ENCODE data around the gene CTXN1.

DNA sequence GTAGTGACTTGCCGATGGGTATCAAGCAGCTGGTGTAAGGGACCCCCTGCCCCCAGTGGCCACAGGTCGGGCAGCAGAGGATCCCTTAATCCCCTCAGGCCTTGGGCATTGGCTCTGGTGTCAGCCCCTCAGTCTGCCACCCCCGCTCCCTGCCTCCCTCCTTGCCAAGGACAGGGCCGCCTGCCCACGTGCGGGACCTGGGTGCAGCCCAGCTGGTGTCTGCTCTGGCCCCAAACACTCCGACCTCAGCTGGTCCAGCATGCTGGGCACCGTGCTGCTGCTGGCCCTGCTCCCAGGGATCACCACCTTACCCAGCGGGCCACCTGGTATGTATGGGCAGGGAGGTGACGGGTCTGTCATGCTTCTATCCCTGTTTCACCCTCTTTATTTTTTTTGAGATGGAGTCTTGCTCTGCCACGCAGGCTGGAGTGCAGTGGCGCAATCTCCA is 11.3 kb downstream of the CTXN1 start, which contains the start of gene TGFBR3L:
- TF ChIP-seq EP300 (IDR thresholded peaks at IDR 0.05), result no peak
- TF ChIP-seq, protein P1, sequence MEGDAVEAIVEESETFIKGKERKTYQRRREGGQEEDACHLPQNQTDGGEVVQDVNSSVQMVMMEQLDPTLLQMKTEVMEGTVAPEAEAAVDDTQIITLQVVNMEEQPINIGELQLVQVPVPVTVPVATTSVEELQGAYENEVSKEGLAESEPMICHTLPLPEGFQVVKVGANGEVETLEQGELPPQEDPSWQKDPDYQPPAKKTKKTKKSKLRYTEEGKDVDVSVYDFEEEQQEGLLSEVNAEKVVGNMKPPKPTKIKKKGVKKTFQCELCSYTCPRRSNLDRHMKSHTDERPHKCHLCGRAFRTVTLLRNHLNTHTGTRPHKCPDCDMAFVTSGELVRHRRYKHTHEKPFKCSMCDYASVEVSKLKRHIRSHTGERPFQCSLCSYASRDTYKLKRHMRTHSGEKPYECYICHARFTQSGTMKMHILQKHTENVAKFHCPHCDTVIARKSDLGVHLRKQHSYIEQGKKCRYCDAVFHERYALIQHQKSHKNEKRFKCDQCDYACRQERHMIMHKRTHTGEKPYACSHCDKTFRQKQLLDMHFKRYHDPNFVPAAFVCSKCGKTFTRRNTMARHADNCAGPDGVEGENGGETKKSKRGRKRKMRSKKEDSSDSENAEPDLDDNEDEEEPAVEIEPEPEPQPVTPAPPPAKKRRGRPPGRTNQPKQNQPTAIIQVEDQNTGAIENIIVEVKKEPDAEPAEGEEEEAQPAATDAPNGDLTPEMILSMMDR (IDR thresholded peaks at IDR 0.05), result no peak
- TF ChIP-seq POLR2AphosphoS5 (IDR thresholded peaks at IDR 0.05), result no peak
- no peak for TF ChIP-seq POLR2A (IDR thresholded peaks at IDR 0.05)

Measured in stomach (tissue), 4 donors.